Fibroblast of skin of left biceps (primary cell): Measurements from ENCODE around the gene GPATCH2L.

Experiments used
- DNase-seq, 2 experiments: peaks; one replicate each; pipeline ENCODE4 v3.0.0-alpha.2; 2013; ENCODE audit warnings: low read depth in 2 of 2

The GPATCH2L gene

GRCh38 chr14:76256545-76256944, 104.8 kb downstream of the GPATCH2L start:
- peak in 1 of 2 experiments; percentile 2 for DNase-seq

DNA sequence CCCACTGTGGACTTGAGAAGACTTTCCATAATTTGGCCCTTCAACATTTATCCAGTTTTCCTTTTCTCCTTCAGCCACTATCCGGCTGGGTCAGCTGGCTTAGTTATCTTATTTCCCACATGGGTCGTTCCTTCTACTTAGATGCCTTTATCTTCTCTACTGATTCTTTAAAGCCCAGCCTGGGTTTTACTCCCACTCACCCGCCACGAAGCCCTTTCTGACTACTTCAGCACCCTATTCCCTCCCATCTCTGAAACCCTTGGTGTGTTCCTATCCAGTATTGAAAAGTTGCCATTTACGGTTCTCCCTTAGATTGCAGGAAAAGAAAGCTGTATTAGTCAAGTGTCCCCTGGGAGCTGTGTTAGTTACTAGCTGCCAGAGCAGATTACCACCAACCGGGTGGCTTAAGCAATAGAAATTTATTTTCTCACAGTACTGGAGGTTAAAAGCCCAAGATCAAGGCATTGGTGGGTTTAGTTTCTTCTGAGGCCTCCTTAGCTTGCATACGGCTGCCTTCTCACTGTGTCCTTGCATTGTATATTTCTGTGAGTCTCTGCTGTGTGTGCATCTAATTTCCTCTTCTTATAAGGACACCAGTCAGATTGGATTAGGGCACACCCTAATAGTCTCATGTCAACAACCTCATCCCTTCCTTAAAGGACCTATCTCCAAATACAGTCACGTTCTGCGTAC, 105.5 kb downstream of the GPATCH2L start:
- peak; percentile 12 to 13 for DNase-seq

- no peak for DNase-seq
Measured at GRCh38 chr14:76257842-76258397, 106.2 kb downstream of the GPATCH2L start.

GRCh38 chr14:76259029-76259735, 107.5 kb downstream of the GPATCH2L start:
- no peak for DNase-seq

DNA sequence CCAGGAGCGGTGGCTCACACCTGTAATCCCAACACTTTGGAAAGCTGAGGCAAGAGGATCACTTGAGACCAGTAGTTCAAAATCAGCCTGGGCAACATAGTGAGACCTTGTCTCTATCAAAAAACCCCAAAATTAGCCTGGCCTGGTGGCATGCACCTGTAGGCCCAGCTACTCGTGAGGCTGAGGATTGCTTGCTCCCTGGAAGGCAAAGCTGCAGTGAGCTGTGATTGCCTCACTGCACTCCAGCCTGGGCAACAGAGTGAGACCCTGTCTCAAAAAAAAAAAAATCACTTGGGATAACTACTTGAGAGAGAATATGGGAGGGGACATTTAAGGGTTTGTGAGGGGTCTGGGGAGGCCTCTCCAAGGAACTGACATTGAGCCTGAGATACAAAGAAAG, 109.0 kb downstream of the GPATCH2L start:
- DNase-seq = no peak

GRCh38 chr14:76261371-76261811, 109.7 kb downstream of the GPATCH2L start:
- peak; percentile 5 to 9 for DNase-seq

DNA sequence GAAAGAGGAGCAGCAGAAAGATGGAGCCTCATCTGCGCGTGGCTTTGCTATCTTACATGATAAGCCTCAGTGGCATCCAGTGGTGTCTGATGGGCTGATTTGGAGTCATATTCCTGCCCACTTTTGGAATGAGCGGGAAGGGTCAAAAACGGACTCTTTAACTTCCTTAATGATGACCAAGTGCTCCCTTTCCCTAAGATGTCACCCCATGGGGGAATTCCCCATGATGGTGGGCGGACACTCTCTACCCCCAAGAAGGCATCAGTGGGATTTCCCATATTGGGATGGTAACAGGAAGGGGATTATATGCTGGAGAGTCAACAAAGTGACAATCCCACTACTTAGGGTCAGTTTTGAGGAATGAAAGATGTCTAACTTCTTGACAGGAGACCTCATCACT, 110.9 kb downstream of the GPATCH2L start:
- no peak for DNase-seq
